Peyer's patch (tissue), 4 donors: ENCODE measurements around the gene CD93. TPM values are rescaled to one million over a fixed set of nuclear protein-coding genes. Genes with fewer than 3 reads are reported as not detected.
A peak's percentile ranks its signal among the peaks of the same experiment; 100 is the strongest.

ENCODE experiments used
- DNase-seq, 3 donors: peaks; one replicate each; pipeline ENCODE4 v3.0.0-alpha.2; 2017 to 2019
- H3K27ac ChIP-seq, 4 donors: fragments of 200-600 bp; sonication (generic); one replicate each; pipeline ENCODE4 v1.5.1; 2016 to 2019
- H3K27me3 ChIP-seq, 2 donors: fragments of 200-600 bp; sonication (generic); one replicate each; pipeline ENCODE4 v1.5.1; 2019
- H3K36me3 ChIP-seq, 3 donors: fragments of 200-600 bp; sonication (generic); one replicate each; pipeline ENCODE4 v1.5.1; 2016 to 2019
- H3K4me1 ChIP-seq, 4 donors: fragments of 200-600 bp; sonication (generic); one replicate each; pipeline ENCODE4 v1.5.1; 2016 to 2019
- H3K4me3 ChIP-seq, 4 donors: fragments of 200-600 bp; sonication (generic); 1 replicate in 3 of 4; 2 replicates in 1 of 4; pipeline ENCODE4 v1.5.1; 2016 to 2019; ENCODE audit warnings: mild to moderate bottlenecking in 1 of 4
- H3K9me3 ChIP-seq, 4 donors: fragments of 200-600 bp; sonication (generic); one replicate each; pipeline ENCODE4 v1.5.1; 2016 to 2019; ENCODE audit warnings: mild to moderate bottlenecking in 1 of 4
- CTCF ChIP-seq, 6 experiments: fragments of 450-650 bp in 4 of 6; fragments of 200-600 bp in 2 of 6; sonication (generic) in 1 of 6; IDR thresholded peaks; one replicate each; pipeline ENCODE4 v1.5.1; 2017 to 2019; ENCODE audit warnings: antibody characterized with exemption in 6 of 6, mild to moderate bottlenecking in 3 of 6, moderate library complexity in 1 of 6
- POLR2A ChIP-seq, 2 donors: fragments of 450-650 bp; IDR thresholded peaks; one replicate each; pipeline ENCODE4 v1.5.1; 2017; ENCODE audit warnings: antibody characterized with exemption in 2 of 2, mild to moderate bottlenecking in 2 of 2, moderate library complexity in 2 of 2
- total RNA-seq, 4 donors: library from RNA; depleted of rRNA; stranded (reverse); fragments of >200 nt; gene quantifications; one replicate each; pipeline ENCODE4 v1.1.0, GENCODE V29; 2016

CD93 gene
- total RNA-seq, 4 donors from 2014 or later = 3.7 to 16.5 (median 9.7) TPM

GRCh38 chr20:23126281-23127061 is 40.3 kb upstream of the CD93 start:
- H3K27ac ChIP-seq = peak overlapping the region in 2 of 4 donors; percentile 16 to 22
- peak in 1 of 3 donors; percentile 45 for DNase-seq

DNA sequence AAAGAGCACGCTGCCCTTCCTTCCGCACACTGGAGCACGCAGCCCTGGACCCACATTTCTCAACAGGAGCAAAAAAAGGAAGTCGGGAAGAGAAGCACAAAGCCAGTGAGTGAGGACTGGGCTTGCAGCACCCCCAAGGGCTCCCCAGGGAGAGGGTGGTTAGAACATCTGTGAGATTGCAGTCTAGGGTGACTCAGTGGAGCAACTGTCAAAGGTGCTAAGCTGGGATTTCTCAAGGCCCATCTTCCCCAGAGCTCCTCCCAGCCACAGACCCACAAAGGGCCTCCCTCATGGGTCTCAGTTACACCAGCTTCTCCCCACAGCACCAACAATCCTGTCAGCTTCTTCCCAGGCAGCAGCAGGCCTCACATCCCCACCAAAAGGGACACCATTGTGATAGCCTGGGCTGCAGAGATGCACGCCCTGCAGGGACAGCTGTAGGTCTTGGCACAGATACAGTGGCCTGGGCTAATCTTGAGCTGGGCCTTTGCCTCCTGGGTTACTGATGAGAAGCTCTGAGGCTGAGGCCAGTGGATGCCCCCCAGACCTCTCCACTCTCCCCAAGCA is 39.6 kb upstream of the CD93 start:
- DNase-seq = peak in 1 of 3 donors; percentile 48
- TF ChIP-seq POLR2A (IDR thresholded peaks at IDR 0.05) (no peak), CTCF (IDR thresholded peaks at IDR 0.05) (no peak)
- peak overlapping the region in 2 of 4 donors; percentile 16 to 22 for H3K27ac ChIP-seq

More at GRCh38 chr20:23126281-23127061, 40.3 kb upstream of the CD93 start:
- Histone ChIP-seq H3K4me3 (no peak overlapping the region), H3K36me3 (no peaks in the 10 kb centered on the region), H3K9me3 (no peaks in the 10 kb centered on the region), H3K4me1 (peaks cover 0 to 2% (median 0%) of the 10 kb centered on the region in 4 donors), H3K27me3 (no peaks in the 10 kb centered on the region)
- no peak for TF ChIP-seq POLR2A (IDR thresholded peaks at IDR 0.05)

DNA sequence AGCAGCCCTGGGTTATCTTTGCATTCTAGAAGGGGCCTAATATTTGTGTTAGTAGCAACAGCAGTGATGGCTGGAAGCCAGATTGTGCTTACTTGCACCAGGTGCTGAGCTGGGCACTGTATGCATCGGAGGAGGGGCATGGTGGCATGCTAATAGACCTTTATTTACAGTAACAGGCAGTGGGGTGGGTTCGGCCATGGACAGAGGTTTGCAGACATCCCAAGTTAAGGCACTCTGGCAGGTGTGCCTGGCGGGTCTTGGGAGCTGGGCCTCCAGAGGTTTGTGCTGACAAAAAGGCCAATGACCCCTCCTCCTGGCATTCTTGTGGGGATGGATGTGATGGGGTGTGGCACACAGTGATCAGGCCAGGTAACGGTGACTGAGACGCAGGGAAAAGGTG is 39.0 kb upstream of the CD93 start:
- no peaks in the 10 kb centered on the region for H3K9me3 ChIP-seq
- H3K4me3 ChIP-seq = no peak overlapping the region
- peak in 1 of 3 donors; percentile 40 for DNase-seq
- no peak for TF ChIP-seq POLR2A (IDR thresholded peaks at IDR 0.05)
- no peaks in the 10 kb centered on the region for H3K36me3 ChIP-seq
- H3K4me1 ChIP-seq = peaks cover 0 to 2% (median 0%) of the 10 kb centered on the region in 4 donors
- no peaks in the 10 kb centered on the region for H3K27me3 ChIP-seq
- peak overlapping the region in 1 of 4 donors; percentile 46 for H3K27ac ChIP-seq

More for the DNA sequence above, 39.6 kb upstream of the CD93 start:
- no peaks in the 10 kb centered on the region for H3K27me3 ChIP-seq
- no peaks in the 10 kb centered on the region for H3K36me3 ChIP-seq
- no peak overlapping the region for H3K4me3 ChIP-seq
- no peaks in the 10 kb centered on the region for H3K9me3 ChIP-seq
- peaks cover 0 to 2% (median 0%) of the 10 kb centered on the region in 4 donors for H3K4me1 ChIP-seq

GRCh38 chr20:23123886-23124285 is 37.8 kb upstream of the CD93 start:
- no peak for TF ChIP-seq CTCF (IDR thresholded peaks at IDR 0.05)
- no peak overlapping the region for H3K4me3 ChIP-seq
- no peaks in the 10 kb centered on the region for H3K9me3 ChIP-seq
- no peaks in the 10 kb centered on the region for H3K27me3 ChIP-seq
- DNase-seq = peak in 1 of 3 donors; percentile 38
- H3K27ac ChIP-seq = no peak overlapping the region
- peaks cover 0 to 2% (median 0%) of the 10 kb centered on the region in 4 donors for H3K4me1 ChIP-seq
- no peaks in the 10 kb centered on the region for H3K36me3 ChIP-seq

DNA sequence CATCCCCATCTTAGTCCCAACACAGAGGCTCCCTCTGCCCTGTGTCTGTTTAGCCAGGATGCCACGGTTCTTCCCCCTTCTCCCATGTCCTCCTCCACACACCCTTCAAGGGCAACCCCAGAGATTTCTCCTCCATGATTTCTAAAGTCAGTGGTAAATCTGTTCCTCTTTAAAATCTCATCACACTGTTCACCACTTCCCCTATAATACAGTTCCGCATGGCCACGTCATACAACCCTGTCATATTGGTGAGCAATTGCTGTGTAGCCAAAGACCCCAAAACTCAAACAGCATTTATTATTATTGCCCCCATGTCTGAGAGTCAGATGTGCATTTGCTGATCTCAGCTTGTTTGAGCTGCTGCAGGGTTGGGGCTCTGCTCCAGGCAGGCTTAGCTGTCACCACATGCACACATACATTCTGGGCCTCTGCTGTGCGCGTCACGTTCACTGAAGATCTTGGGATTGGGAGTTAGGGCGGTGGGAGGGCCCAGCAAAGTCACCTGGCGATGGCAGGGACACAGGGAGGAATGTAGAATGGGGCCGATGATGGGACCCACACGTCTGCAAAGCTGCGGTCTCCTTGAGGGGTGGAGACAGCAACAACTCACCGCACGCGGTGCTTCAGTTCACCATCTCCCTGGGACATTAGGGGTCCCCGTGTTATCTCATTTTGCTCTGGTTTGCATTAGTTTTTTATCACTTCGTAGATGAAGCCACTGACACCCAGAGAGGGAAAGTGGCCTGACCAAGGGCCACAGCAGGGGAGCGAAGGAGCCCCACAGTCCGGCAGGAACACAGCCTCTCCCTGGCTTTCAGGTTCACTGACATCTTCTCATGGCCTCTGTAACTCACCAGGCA is 36.9 kb upstream of the CD93 start:
- DNase-seq = peak in 1 of 3 donors; percentile 15
- Histone ChIP-seq H3K4me3 (no peak overlapping the region), H3K9me3 (no peaks in the 10 kb centered on the region), H3K27me3 (no peaks in the 10 kb centered on the region), H3K36me3 (no peaks in the 10 kb centered on the region), H3K27ac (no peak overlapping the region), H3K4me1 (peaks cover 0 to 2% (median 0%) of the 10 kb centered on the region in 4 donors)
- TF ChIP-seq POLR2A (IDR thresholded peaks at IDR 0.05) = no peak
- no peak for TF ChIP-seq CTCF (IDR thresholded peaks at IDR 0.05)

GRCh38 chr20:23122321-23122720 is 36.2 kb upstream of the CD93 start:
- TF ChIP-seq CTCF (IDR thresholded peaks at IDR 0.05) (no peak), POLR2A (IDR thresholded peaks at IDR 0.05) (no peak)
- Histone ChIP-seq H3K27me3 (no peaks in the 10 kb centered on the region), H3K4me1 (peaks cover 0 to 2% (median 0%) of the 10 kb centered on the region in 4 donors), H3K27ac (no peak overlapping the region), H3K36me3 (no peaks in the 10 kb centered on the region), H3K9me3 (no peaks in the 10 kb centered on the region), H3K4me3 (no peak overlapping the region)
- peak in 1 of 3 donors; percentile 13 for DNase-seq
